Measurements from ENCODE around the gene PUSL1.

Gene PUSL1

GRCh38 chr1:1294250-1294890 is 14.0 kb upstream of the PUSL1 start:
- no peak for TF ChIP-seq POLR2AphosphoS5 (IDR thresholded peaks at IDR 0.05; ENCODE audit: low read depth, low read length)
- no peak for TF ChIP-seq SIN3A (IDR thresholded peaks at IDR 0.05; ENCODE audit: borderline replicate concordance, insufficient read depth, low read length)
- TF ChIP-seq, protein P1, sequence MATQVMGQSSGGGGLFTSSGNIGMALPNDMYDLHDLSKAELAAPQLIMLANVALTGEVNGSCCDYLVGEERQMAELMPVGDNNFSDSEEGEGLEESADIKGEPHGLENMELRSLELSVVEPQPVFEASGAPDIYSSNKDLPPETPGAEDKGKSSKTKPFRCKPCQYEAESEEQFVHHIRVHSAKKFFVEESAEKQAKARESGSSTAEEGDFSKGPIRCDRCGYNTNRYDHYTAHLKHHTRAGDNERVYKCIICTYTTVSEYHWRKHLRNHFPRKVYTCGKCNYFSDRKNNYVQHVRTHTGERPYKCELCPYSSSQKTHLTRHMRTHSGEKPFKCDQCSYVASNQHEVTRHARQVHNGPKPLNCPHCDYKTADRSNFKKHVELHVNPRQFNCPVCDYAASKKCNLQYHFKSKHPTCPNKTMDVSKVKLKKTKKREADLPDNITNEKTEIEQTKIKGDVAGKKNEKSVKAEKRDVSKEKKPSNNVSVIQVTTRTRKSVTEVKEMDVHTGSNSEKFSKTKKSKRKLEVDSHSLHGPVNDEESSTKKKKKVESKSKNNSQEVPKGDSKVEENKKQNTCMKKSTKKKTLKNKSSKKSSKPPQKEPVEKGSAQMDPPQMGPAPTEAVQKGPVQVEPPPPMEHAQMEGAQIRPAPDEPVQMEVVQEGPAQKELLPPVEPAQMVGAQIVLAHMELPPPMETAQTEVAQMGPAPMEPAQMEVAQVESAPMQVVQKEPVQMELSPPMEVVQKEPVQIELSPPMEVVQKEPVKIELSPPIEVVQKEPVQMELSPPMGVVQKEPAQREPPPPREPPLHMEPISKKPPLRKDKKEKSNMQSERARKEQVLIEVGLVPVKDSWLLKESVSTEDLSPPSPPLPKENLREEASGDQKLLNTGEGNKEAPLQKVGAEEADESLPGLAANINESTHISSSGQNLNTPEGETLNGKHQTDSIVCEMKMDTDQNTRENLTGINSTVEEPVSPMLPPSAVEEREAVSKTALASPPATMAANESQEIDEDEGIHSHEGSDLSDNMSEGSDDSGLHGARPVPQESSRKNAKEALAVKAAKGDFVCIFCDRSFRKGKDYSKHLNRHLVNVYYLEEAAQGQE (IDR thresholded peaks at IDR 0.05; ENCODE audit: insufficient read depth in 1 of 2, low read depth in 2 of 2, low read length in 2 of 2): no peak
- no peak for TF ChIP-seq TAF1 (IDR thresholded peaks at IDR 0.05; ENCODE audit: borderline replicate concordance, insufficient read depth, low read length)
- TF ChIP-seq FOXP2 (optimal IDR thresholded peaks at IDR 0.05; ENCODE audit: borderline replicate concordance, extremely low read depth, extremely low read length, insufficient read depth): no peak

DNA sequence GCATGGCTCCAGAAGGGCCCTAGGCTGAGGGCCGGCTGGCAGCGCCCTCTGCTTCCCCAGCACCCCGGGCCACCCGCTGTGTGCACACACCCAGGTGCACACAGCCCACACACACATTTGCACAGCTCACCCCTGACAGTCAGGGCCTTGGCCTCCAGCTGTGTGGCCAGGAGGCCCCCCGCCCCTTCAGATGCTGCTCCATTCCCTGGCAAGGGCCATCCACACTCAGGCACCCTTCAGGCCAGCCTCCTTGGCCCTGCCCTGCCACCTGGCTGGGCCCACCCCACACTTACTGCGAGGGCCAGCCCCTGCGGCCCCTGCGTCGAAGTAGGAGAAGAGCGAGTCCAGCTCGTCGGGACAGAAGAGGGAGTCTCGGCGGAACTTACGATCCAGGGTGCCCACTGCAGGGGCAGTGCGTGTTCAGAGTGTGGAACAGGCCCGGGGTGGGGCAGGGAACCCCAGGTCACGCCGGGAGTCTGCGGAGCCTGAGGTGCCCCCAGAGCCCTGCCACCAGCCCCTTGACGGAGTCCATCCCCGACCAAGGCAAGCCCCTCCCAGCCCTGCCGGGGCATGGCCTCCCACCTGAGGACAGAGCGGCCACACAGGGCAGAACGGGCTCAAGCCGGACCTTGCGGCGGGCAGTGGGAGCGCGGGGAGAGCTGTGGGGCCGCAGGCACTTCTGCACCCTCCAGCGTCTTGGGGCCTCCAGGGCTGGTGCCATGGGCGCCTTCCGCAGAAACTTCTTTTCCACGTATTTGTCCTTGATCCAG is 13.1 kb upstream of the PUSL1 start:
- TF ChIP-seq FOXP2 (optimal IDR thresholded peaks at IDR 0.05; ENCODE audit: borderline replicate concordance, extremely low read depth, extremely low read length, insufficient read depth): no peak
- TF ChIP-seq TAF1 (IDR thresholded peaks at IDR 0.05; ENCODE audit: borderline replicate concordance, insufficient read depth, low read length): no peak
- no peak for TF ChIP-seq POLR2AphosphoS5 (IDR thresholded peaks at IDR 0.05; ENCODE audit: low read depth, low read length)

- TF ChIP-seq POLR2AphosphoS5 (IDR thresholded peaks at IDR 0.05; ENCODE audit: low read depth, low read length) (no peak), TAF1 (IDR thresholded peaks at IDR 0.05; ENCODE audit: borderline replicate concordance, insufficient read depth, low read length) (no peak), FOXP2 (optimal IDR thresholded peaks at IDR 0.05; ENCODE audit: borderline replicate concordance, extremely low read depth, extremely low read length, insufficient read depth) (no peak), SIN3A (IDR thresholded peaks at IDR 0.05; ENCODE audit: borderline replicate concordance, insufficient read depth, low read length) (no peak)
- TF ChIP-seq, protein P1 (IDR thresholded peaks at IDR 0.05; ENCODE audit: insufficient read depth in 1 of 2, low read depth in 2 of 2, low read length in 2 of 2): no peak
These were observed 12.0 kb upstream of the PUSL1 start for GRCh38 chr1:1296070-1297061.

DNA sequence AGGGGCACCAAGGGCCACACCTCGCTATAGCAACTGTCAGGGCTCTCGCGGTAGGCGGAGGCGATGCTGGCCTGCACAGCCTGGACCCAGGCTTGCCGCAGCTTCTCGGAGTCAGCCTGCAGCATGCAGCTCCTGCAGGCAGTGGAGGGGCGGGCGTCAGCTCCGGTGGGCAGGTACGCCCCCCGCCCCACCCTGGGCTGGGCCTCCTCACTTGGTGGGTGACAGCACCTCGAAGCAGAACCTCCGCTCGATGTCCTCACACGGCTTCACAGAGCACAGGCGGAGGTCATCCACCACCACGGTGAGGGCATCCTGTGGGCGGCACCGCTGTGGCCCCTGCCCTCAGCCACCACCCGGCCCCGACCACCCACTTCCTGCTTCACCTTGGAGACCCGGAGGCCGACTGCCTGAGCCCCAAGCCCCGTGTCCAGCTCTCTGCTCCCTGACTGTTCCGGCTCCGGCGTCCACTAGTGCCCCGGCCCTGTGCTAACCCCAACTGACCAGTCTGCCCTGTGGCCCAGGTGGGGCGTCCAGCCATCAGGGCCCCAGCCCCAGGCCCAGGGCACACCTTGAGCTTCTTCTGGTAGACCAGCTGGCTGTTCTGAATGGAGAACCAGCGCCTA is 10.5 kb upstream of the PUSL1 start:
- TF ChIP-seq POLR2AphosphoS5 (IDR thresholded peaks at IDR 0.05; ENCODE audit: low read depth, low read length) (no peak), TAF1 (IDR thresholded peaks at IDR 0.05; ENCODE audit: borderline replicate concordance, insufficient read depth, low read length) (no peak), FOXP2 (optimal IDR thresholded peaks at IDR 0.05; ENCODE audit: borderline replicate concordance, extremely low read depth, extremely low read length, insufficient read depth) (no peak), SIN3A (IDR thresholded peaks at IDR 0.05; ENCODE audit: borderline replicate concordance, insufficient read depth, low read length) (no peak)
- TF ChIP-seq, protein P1 (IDR thresholded peaks at IDR 0.05; ENCODE audit: insufficient read depth in 1 of 2, low read depth in 2 of 2, low read length in 2 of 2): no peak
